ENCODE results near the gene SH3RF3.
"Not testable (repeated sequence)": the region's sequence is repeated elsewhere in the genome, so short reads cannot be mapped to it uniquely, and the experiment has no call there.

SH3RF3 gene

GRCh38 chr2:109220860-109221259 lies 91.9 kb downstream of the SH3RF3 start:
- DNase-seq (ENCODE audit: low read depth) = no peak

- DNase-seq (ENCODE audit: low read depth) = not testable (repeated sequence)
These were observed 92.3 kb downstream of the SH3RF3 start for GRCh38 chr2:109221316-109221715.

GRCh38 chr2:109222422-109222821 lies 93.4 kb downstream of the SH3RF3 start:
- no peak for DNase-seq (ENCODE audit: low read depth)

- DNase-seq (ENCODE audit: low read depth) = no peak
These were observed 93.9 kb downstream of the SH3RF3 start for GRCh38 chr2:109222825-109223471.

- no peak for DNase-seq (ENCODE audit: low read depth)
These were observed 94.5 kb downstream of the SH3RF3 start for GRCh38 chr2:109223490-109223889.

- DNase-seq (ENCODE audit: low read depth) = not testable (repeated sequence)
These were observed 95.3 kb downstream of the SH3RF3 start for GRCh38 chr2:109224341-109224740.

- no peak for DNase-seq (ENCODE audit: low read depth)
These were observed 96.3 kb downstream of the SH3RF3 start for GRCh38 chr2:109225170-109225782.

GRCh38 chr2:109226128-109226527 lies 97.1 kb downstream of the SH3RF3 start:
- DNase-seq (ENCODE audit: low read depth) = no peak

- DNase-seq (ENCODE audit: low read depth) = no peak
These were observed 97.6 kb downstream of the SH3RF3 start for GRCh38 chr2:109226622-109227021.

GRCh38 chr2:109229094-109229675 lies 100.2 kb downstream of the SH3RF3 start:
- no peak for DNase-seq (ENCODE audit: low read depth)

GRCh38 chr2:109230941-109231420 lies 102.0 kb downstream of the SH3RF3 start:
- DNase-seq (ENCODE audit: low read depth) = no peak

GRCh38 chr2:109231428-109231827 lies 102.4 kb downstream of the SH3RF3 start:
- no peak for DNase-seq (ENCODE audit: low read depth)

- no peak for DNase-seq (ENCODE audit: low read depth)
These were observed 103.1 kb downstream of the SH3RF3 start for GRCh38 chr2:109231996-109232705.

GRCh38 chr2:109232909-109233308 lies 103.9 kb downstream of the SH3RF3 start:
- no peak for DNase-seq (ENCODE audit: low read depth)

- DNase-seq (ENCODE audit: low read depth) = no peak
These were observed 104.6 kb downstream of the SH3RF3 start for GRCh38 chr2:109233643-109234042.

- DNase-seq (ENCODE audit: low read depth) = no peak
These were observed 105.3 kb downstream of the SH3RF3 start for GRCh38 chr2:109234355-109234754.

- DNase-seq (ENCODE audit: low read depth) = no peak
These were observed 107.1 kb downstream of the SH3RF3 start for GRCh38 chr2:109236147-109236546.

- DNase-seq (ENCODE audit: low read depth) = no peak
These were observed 108.8 kb downstream of the SH3RF3 start for GRCh38 chr2:109237792-109238191.

- DNase-seq (ENCODE audit: low read depth) = no peak
These were observed 109.6 kb downstream of the SH3RF3 start for GRCh38 chr2:109238580-109238979.

GRCh38 chr2:109239720-109240119 lies 110.7 kb downstream of the SH3RF3 start:
- DNase-seq (ENCODE audit: low read depth) = no peak

GRCh38 chr2:109242210-109242653 lies 113.2 kb downstream of the SH3RF3 start:
- DNase-seq (ENCODE audit: low read depth) = no peak

GRCh38 chr2:109242654-109243331 lies 113.8 kb downstream of the SH3RF3 start:
- DNase-seq (ENCODE audit: low read depth) = no peak

Data from activated T-helper 9 cell treated with anti-CD3 and anti-CD28 coated beads, Interleukin-2, amount 50 U/mL, for 16 hours (primary cell).